ENCODE data around the gene TSSK2.

TSSK2 gene

DNA sequence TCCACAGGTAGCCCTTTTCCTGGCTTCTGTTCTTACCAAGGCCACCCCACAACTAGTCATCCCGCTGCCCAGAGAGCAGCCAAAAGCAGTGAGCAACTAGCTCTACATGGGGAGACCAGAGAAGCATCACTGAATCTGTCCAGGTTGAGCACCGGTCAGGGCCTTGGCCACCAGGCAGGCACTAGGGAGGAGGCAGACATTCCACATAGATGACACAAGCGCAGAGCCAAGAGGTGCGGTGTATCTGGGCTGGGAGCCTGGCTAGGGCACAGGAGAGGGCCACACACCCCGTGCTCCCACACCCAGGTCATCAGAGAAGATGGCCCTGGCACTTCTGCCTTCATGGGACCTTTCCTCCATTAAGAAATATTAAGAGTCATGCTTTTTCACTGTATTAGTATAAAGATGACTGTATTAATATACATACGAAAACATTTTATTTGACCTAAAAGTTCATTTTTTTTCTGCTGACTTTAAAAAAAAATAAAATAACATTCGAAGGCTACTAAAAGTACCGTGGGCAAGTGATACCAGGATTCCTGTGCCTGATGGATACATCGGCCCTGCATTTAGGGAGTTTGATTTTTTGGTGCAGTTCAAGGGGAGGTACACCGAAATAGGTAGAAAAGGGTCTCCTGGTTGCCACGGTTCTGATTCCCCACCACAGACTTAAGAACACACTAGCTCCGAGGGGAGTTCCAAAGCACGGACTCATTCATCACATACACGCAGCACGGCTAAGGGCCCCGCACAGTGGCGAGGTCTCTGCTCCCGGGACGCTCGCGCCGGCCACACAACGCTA lies 10.1 kb upstream of the TSSK2 start:
- no peak for DNase-seq

DNA sequence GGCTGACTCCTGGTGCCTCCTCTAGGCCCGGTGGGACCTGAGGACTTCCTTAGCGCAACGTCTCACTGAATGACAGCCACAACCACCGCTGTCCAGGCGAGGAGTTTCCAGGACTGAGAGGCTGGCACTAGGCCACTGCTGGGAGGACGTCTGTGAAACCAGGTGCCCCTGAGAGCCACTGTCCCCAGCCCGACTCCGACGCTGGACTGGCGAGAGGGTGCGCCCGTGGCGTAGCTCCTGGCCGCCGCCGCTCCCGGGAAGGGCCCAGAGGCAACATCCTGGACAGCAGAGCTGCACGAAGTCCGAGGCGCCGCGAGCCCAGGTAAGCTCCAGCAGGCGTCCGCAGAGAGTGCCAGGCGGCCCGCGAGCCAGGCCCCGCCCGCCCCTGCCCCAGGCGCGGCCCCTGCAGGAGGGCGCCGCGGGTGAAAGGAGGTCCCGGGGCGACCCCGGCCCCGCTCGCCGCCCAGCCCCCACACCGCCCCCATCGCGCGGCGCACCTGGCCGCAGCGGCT lies 9.4 kb upstream of the TSSK2 start:
- in situ Hi-C loops (cut with MboI; ENCODE audit: low pct_unique_long_range_greater_than_20kb, low sequenced_read_pairs) = no loop called here

More for the DNA sequence above, 10.1 kb upstream of the TSSK2 start:
- in situ Hi-C loops (cut with MboI; ENCODE audit: low pct_unique_long_range_greater_than_20kb, low sequenced_read_pairs) = no loop called here

DNA sequence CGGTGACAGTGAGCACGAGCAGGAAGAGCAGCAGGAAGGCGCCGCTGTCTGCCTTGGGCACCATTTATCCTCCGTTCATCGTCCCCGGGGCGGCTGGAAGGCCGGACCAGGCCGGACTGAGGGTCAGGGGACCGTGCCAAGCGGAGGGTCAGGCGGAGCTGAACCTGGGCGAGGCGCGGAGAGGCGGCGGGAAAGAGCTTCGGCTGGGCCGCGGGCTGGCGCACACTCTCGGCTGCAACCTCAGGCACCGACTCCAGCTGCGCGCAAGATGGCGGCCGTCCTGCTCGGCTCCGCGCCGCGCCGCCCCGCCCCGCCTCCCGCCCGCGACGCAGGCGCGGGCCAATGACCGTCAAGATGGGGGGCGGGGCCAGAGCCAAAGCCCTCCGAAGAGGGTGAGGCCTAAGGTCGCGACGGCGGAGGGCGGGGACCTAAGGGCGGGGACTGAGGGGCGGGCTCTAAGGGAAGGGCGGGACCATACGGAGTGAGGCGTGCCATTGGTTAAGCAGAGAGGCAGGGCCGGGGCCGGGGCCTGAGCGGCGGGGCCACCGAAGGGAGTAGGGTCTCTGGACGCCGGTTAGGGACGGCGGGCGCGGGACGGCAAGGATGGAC lies 8.9 kb upstream of the TSSK2 start, which contains the start of gene DGCR2:
Gene DGCR2, minus strand, starts transcription at position 270 of the 609 bp plus-strand sequence. Its CDS starts 206 bp downstream, at position 64.
- in situ Hi-C loops (cut with MboI; ENCODE audit: low pct_unique_long_range_greater_than_20kb, low sequenced_read_pairs) = no loop called here
- peak; percentile 92 for DNase-seq

More for the DNA sequence above, 9.4 kb upstream of the TSSK2 start:
- peak; percentile 44 for DNase-seq

DNA sequence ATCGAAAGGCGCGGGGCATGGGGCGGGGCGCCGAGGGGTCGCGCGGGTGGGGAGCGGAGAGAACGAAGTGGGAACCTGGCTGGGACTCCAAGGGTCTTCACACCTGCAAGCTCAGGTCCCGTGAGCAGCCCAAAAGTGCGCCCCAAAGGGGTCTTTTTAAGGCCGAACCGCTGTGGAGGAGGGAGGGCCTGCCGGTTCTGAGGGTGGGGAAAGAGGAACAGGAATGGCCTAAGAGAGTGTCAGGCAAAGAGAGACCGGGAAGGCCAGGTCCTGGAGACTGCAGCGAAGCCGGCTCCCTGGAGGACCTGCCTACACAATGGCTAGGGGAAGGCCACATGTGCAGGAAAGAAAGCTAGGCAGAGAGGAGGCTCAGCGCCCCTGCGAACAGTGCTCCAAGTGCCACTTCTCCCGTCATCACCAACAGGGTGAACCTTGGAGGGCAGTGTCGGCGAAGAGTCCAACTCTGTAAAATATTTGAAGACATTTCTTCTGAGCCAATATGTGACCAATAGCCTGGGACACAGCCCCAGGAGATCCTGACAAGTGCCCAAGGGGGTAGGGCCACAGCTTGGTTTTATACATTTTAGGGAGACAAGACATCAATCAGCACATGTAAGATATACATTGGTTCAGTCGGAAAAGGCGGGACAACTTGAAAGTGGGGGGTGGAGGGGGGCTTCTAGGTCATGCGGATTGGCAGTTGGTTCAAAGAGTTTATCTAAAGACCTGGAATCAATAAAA lies 8.2 kb upstream of the TSSK2 start:
- in situ Hi-C loops (cut with MboI; ENCODE audit: low pct_unique_long_range_greater_than_20kb, low sequenced_read_pairs) = no loop called here

DNA sequence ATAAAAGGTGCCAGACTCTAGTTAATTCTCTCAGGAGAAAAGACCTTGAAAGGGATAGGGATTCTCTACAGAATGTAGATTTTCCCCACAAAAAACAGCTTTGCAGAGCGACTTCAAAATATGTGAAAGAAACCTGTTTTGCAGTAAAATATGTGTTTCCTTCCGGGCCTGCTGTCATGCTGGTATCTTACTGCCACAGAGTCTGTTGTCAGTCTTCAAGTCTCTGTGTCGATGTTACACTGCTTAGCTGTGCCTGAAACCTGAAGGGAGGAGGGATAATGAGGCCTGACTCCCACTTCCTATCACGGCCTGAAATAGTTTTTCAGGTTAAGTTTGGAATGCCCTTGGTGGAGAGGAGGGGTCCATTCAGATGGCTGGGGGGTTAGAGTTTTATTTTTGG lies 7.2 kb upstream of the TSSK2 start:
- in situ Hi-C loops (cut with MboI; ENCODE audit: low pct_unique_long_range_greater_than_20kb, low sequenced_read_pairs) = no loop called here
- no peak for DNase-seq

More for the DNA sequence above, 8.2 kb upstream of the TSSK2 start:
- DNase-seq = peak; percentile 34

DNA sequence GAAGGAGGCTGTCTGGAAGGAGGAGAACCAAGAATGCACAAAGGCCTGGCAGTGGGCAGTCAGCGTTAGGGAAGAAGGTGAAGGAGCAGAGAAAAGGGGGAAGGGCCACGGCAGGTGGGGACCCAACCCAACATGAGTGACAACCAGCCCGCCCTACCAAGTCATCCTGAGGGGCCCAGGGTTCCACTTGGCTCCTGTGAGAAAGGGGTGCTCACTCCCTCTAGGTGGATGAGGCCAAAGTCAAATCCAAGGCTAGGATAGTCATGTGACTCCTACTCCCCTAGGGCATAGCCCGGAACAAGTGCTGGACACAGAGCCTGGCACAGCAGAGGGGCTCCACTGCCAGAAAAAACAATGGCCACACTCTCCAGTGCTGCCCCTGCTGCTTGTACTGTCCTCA lies 6.7 kb upstream of the TSSK2 start:
- no peak for DNase-seq
- in situ Hi-C loops (cut with MboI; ENCODE audit: low pct_unique_long_range_greater_than_20kb, low sequenced_read_pairs) = no loop called here

DNA sequence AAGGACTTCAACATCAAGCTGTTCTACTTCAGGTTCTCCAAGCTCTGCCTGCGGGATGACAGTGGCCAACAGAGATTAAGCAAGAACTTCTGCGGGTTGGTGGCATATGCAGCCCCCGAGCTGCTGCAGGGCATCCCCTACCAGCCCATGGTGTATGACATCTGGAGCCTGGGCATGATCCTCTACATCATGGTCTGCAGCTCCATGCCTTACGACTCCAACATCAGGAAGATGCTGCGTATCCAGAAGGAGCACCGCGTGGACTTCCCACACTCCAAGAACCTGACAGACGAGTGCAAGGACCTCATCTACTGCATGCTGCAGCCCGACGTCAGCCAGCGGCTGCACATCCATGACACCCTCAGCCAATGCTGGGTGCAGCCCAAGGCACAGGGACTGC lies 6.1 kb upstream of the TSSK2 start:
- in situ Hi-C loops (cut with MboI; ENCODE audit: low pct_unique_long_range_greater_than_20kb, low sequenced_read_pairs) = no loop called here
- DNase-seq = no peak

DNA sequence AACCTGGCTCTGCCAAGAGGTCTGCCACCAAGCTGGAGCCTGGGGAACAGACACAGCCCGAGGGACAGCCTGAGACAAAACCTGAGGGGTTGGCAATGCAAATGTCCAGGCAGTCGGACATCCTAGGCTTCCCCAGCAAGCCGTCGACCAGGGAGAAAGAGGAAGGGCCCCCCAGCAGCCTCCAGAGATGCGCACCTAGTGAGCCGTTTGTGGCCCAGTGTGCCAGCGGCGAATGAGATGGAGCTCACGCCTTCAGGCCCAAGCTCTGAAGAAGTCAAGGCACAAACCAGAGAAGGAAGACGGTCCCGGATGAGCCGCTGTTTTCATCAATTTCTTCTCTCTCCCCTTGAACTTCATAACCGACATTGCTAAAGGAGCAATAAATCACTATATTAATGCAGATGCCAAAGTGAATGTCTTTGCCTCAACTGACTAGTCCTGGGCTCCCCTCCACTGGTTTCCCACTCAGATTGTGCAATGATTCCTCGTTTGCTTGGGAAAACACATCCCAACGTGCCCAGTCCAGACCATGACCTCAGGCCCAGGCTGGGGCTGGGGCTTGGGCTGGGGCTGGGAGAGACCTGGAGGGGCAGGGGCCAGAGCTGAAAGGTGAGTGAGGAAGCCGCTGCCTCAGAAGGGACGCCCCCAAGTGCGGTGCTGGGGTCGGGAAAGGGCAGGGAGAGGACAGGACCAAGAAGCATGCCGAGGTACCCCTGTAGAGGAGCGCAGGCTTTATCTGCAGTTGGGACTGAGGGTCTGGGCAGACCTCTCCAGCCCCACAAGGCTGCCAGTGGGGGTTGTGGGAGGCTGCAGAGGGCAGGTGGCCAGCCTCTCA lies 5.4 kb upstream of the TSSK2 start:
- no peak for DNase-seq
- in situ Hi-C loops (cut with MboI; ENCODE audit: low pct_unique_long_range_greater_than_20kb, low sequenced_read_pairs) = no loop called here

DNA sequence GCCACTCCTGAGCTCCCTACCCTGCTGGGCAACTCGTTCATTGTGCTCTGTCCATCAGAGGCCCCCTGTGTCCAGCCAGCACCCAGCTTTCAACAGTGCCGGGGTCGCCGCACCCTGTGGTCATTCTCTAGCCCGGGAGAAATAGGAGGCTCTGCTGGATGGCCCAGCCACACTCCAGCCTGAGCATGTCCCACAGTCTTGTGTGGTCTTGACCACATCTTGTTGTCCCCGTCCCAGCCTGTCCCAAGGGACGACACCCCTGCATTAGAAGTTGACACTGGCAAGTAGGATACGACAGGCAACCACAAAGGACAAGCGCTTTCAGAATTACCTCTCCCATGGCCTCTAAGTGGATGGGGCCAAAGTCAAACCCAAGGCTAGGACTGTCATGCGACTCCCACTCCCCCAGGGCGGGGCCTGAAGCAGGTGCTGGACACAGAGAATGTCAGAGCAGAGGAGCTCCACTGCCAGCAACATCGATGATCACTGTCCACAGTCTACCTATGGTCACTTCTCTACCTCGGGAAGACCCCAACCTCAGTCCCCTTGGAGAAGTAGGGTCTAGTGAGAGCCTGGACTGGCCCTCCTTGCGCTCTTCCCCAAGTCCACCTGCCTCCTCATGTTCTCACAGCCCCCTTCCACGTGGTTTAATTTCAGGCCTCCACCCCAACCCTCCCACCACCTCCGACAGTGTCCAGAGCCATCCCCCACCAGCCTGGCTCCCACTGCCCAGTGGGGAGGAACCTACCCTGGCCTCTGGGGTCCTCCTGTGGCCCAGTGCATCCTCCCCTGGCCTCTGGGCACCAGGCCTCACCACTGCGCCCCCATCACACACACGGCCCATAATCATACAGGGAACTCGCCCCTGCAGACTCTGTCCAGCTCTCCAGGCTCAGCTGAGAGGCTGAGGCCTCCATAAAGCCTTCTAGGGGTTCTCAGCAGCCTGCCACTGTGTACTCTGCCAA lies 4.5 kb upstream of the TSSK2 start:
- DNase-seq = no peak

DNA sequence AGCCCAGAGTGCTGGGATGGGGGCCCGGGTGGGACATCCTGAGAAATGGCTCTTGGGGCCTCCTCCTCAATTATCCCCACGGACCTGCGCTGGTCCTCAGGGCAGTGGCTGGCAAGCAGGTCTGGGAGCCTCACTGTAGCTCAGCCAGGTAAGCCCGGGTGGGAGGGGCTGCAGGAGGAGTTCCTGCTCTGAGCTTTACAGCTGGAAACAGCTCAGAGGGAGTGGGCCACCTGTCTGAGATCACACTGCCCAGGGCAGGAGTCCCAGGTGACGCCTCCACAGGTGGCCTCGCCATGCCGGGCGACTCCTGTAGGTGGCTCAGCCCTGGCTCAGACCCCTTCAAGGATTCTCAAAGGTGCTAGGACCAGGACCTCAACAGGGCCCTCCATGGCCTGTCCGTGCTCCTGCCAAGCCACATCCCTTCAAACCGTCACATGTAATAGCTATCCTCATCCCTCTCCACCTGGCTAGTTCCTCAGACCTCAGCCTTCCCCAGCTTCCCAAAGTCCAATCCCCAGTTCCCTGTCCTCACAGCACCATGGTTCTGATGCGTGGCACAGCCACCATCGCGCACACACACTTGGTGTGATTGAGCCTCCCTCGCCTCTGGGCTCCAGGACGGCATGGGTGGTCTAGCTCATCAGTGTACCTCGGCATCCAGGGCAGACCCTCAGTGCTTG lies 3.6 kb upstream of the TSSK2 start:
- no peak for DNase-seq
- in situ Hi-C loops (cut with MboI; ENCODE audit: low pct_unique_long_range_greater_than_20kb, low sequenced_read_pairs) = no loop called here

More for the DNA sequence above, 4.5 kb upstream of the TSSK2 start:
- in situ Hi-C loops (cut with MboI; ENCODE audit: low pct_unique_long_range_greater_than_20kb, low sequenced_read_pairs) = no loop called here

DNA sequence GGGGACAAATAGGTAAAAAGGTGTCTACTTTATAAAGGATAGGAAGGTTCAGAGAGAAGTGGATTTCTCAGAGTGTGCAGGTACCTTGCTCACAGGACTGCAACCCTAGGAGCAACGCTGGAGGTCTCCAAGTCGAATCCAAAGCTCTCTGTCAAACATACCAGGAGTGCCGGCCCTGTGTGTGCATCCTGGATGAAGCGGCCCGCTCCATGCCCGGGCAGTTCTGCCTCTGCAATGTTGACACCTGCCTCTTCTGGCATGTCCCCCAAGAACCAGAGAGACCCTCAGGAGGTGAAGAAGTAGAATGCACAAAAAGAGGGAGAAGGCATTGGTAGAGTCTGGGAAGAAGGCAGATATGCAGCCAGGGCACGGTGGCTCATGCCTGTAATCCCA lies 3.1 kb upstream of the TSSK2 start:
- no peak for DNase-seq
- in situ Hi-C loops (cut with MboI; ENCODE audit: low pct_unique_long_range_greater_than_20kb, low sequenced_read_pairs) = no loop called here

DNA sequence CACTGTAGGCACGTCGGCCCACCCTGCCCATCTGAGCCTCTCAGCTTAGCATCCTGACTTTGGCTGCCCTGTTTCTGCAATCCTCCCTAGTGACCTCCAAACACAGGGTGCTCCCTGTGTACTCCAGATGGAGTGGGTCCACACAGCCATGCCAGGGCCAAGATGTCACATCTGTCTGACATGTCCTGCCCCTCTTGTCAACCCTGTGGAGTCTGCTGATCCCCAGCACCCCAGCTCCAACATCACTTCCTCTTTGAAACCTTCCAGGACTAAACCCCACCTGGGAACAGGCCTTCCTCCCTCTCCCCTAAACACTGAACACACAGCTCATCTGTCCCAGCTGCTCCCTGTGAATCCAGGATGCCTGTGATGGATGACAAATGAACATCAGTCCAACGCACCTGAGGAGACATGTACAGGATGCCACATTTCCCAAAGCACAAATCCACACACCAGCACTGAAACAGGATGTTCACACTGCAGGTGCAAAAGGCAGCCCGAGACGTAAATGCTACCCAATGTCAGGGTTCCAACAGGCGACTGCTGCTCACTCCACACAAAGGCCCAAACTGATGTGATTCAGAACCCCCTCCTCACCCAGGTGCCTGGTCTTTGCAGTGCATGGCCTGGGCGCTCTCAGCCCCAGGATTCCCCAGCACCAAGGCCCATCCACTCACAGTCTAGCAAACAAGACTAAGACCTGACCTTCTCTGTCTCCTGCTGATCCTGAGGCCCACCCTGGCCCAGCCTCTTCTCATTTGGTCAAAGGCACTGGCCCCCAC lies 2.0 kb upstream of the TSSK2 start:
- no peak for DNase-seq
- in situ Hi-C loops (cut with MboI; ENCODE audit: low pct_unique_long_range_greater_than_20kb, low sequenced_read_pairs) = no loop called here

DNA sequence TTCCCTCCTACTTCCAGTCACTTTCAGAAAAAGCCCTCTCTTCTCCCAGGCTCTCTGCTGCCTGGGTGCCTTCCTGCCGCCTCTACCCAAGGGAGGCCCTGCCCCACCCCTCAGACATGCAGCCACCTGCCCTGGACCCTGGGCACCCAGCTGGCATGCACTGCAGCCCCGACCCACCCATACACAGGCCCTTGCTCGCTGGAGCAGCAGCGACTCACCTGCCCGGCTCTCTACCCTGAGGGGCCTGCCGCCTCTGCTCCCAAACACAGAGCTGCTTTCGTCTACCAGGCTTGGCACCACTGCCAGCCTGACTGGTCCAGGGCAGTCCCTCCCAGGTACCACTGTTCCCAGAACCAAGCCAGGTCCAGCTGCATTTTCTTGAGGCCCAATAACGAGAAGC lies 1.2 kb upstream of the TSSK2 start:
- in situ Hi-C loops (cut with MboI; ENCODE audit: low pct_unique_long_range_greater_than_20kb, low sequenced_read_pairs) = no loop called here

DNA sequence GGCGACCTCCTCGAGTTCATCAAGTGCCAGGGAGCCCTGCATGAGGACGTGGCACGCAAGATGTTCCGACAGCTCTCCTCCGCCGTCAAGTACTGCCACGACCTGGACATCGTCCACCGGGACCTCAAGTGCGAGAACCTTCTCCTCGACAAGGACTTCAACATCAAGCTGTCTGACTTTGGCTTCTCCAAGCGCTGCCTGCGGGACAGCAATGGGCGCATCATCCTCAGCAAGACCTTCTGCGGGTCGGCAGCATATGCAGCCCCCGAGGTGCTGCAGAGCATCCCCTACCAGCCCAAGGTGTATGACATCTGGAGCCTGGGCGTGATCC lies 542 bp downstream of the TSSK2 start:
- no peak for DNase-seq
- in situ Hi-C loops (cut with MboI; ENCODE audit: low pct_unique_long_range_greater_than_20kb, low sequenced_read_pairs) = no loop called here

More for the DNA sequence above, 1.2 kb upstream of the TSSK2 start:
- DNase-seq = no peak

DNA sequence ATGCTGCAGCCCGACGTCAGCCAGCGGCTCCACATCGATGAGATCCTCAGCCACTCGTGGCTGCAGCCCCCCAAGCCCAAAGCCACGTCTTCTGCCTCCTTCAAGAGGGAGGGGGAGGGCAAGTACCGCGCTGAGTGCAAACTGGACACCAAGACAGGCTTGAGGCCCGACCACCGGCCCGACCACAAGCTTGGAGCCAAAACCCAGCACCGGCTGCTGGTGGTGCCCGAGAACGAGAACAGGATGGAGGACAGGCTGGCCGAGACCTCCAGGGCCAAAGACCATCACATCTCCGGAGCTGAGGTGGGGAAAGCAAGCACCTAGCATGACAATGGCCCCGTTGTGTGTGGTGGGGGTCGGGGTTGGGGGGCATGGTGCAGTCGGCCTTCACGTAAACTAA lies 1.0 kb downstream of the TSSK2 start:
- DNase-seq = no peak
- in situ Hi-C loops (cut with MboI; ENCODE audit: low pct_unique_long_range_greater_than_20kb, low sequenced_read_pairs) = no loop called here

DNA sequence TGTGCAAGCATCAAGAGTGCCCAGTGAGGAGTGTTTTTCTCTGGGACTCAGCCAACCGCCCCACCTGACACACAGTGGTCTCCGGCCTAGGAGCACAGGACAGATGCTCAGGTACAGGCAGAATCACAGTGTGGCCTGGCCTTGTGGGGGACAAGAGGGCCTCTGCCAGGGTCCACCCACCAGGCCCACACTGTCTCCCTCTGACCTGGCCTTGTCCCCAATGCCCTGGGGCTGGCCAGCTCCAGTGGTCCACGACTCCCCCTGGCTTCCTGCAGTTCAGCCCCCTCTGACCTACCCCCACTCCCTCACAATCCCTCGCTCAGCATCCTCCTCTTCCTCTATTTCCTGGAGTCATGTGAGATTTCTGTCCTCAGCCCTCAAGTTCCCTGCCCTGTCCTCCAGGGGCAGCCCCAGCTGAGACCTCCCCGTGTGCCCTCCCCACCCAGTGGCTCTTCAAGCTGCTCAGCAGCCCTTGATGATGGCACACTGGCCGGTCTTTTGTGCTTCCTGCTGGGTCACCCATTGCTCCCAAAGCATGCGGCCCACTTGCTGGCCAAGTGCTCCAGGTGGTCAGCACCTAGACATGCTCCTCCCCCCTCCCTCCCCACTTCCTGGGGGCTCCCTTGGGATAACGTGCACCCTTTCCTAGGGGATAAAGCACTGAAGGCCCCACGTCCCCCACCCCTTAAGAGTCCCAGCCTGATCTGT lies 1.7 kb downstream of the TSSK2 start:
- no peak for DNase-seq
- in situ Hi-C loops (cut with MboI; ENCODE audit: low pct_unique_long_range_greater_than_20kb, low sequenced_read_pairs) = no loop called here
